T47D (cell line): Measurements from ENCODE around the gene EPB41L1.

Experiments
- DNase-seq, 2 experiments: peaks; one replicate each; pipeline versions ENCODE4 v3.0.0 to v3.0.0-alpha.2; 2011 to 2012; ENCODE audit warnings: low read depth in 1 of 2, low spot score in 1 of 2
- JUND ChIP-seq: IDR thresholded peaks from 2 replicates; pipeline ENCODE4 v1.6.1; 2012; ENCODE audit warnings: low read depth
- in situ Hi-C: cut with HindIII; loops from 2 replicates; pipeline ENCODE4 v1.10.0; 2016; ENCODE audit warnings: low sequenced_read_pairs, low pct_unique_long_range_greater_than_20kb

Gene EPB41L1

GRCh38 chr20:36254076-36254475 is 99.5 kb downstream of the EPB41L1 start:
- TF ChIP-seq JUND = no peak
- in situ Hi-C loops = no loop called here
- no peak for DNase-seq

DNA sequence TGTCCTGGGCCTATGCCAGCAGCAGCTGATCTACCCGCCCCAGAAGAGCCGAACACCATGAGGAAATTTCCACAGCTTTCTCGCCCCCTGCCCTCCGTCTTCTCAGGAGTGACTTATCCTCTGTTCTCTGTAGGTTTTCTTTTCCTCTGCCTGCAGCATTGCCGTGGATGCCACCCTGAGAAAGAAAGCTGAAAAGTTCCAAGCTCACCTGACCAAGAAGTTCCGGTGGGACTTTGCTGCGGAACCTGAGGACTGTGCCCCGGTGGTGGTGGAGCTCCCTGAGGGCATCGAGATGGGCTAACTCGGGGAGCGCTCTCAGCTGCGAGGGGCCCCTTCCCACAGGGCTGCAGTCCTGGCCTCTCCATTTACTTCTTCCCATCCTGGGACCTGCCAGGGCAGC is 100.9 kb downstream of the EPB41L1 start:
- no peak for TF ChIP-seq JUND
- in situ Hi-C loops = no loop called here
- DNase-seq = no peak

GRCh38 chr20:36259177-36260061 is 104.9 kb downstream of the EPB41L1 start:
- DNase-seq = no peak
- in situ Hi-C loops = no loop called here
- TF ChIP-seq JUND = no peak

DNA sequence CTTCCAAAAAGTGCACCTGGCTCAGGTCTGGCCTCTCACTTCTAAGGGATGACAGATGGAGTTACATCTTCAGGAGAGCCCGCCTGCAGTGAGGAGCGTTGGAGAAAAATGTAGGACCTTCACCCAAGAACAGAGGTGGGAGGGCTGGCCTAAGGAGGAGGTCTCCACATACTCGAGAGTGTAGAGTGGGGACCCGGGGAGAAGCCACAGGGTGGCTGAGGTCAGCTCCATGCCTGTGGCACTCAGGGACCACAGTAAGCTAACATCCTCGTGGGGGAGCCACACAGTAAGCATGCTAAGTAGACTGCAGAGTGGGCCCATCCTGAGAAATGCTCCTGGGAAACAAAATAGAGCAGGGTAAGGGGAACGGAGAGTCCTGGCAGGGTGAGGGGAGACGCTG is 105.8 kb downstream of the EPB41L1 start:
- in situ Hi-C loops = no loop called here
- no peak for DNase-seq
- TF ChIP-seq JUND = no peak

DNA sequence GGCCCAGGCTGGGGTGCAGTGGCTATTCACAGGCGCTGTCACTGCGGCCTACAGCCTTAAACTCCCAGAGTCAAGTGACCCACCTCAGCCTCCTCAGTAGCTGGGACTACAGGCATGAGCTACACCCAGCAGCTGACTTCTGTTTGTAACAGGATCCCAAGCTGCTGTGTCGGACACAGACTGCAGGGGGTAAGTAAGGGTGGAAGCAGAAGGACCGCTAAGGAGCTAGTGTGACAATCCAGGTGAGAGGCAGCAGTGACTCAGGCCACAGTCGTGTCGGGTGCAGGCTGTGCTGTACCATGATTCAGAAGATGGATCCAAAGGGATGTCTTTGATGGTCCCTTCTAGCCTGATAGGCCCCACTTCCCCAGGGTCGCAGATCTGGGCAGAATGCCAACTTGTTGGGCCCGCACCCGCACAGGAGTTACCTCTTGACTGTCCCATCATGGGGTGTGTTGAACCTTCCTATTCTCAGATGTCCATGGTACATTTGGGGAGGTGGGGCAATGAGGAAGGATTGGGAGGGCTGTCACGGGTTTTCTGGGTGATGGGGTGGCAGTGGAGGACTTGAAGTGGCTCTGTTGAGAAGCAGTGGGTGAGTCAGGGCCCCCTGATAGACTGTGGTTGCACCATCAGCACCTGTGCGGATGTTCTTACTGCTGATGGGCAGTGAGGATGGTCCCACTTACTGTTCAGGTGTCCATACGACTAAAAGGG is 107.0 kb downstream of the EPB41L1 start:
- no peak for DNase-seq
- TF ChIP-seq JUND = no peak
- in situ Hi-C loops = no loop called here

GRCh38 chr20:36262440-36262839 is 107.9 kb downstream of the EPB41L1 start:
- no peak for TF ChIP-seq JUND
- DNase-seq = no peak
- in situ Hi-C loops = no loop called here

DNA sequence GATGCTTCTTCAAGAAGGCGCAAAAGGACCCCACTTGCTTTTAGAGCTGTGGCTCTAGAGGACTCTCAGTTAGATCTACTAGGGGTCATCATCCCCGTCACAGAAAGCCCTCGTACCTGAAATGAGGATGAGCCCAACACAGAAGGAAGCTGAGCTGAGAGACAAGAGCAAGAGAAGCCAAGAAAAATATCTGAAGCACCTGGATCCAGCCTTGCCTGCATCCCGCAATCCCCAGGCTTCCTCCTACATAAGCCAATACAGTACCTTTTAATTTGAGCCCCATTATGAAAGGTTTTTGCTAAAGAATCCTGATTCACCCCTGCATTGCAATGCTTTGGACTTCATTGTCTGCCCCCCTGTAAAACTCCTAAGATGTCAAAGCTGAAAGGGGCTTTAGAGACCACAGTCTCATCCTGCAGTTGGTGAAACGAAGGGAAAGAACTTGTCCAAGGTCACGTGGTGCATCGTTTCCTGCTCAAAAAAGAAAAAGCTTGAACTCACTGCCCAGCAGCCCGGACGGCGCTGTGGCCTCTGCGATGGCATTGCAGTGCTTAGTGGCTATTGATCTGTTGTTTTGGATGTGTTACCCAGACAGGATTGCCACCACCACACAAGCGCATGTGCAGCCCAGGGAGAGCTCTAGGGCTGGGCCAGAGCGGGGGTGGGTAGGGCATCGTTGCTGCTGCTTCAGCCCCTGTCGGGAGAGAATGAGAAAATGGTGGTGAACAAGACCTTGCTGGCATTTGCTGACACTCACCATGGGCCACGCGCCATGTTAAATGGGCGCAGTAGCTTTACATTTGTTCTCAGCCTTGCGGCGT is 110.1 kb downstream of the EPB41L1 start:
- no peak for TF ChIP-seq JUND
- in situ Hi-C loops = no loop called here

DNA sequence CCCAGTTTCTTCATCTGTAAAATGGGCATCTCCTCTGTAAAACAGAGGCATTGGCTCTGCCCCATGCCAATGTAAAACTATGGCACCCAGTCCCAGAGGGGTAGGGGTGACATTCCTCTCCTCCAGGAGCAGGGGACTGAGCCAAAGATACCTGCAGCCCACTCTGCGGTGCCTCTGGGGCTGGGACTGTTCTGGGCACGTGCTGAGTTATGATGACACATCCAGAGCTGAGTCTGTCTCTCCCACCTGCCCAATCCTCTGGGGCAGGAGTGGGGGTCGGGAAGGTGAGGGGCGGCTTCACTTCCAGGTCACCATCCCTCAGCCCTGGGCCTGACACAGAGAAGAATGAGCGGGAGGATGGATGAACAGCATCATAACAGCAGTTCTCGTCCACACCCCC is 111.6 kb downstream of the EPB41L1 start:
- TF ChIP-seq JUND = no peak
- in situ Hi-C loops = no loop called here
- no peak for DNase-seq

More for the DNA sequence above, 110.1 kb downstream of the EPB41L1 start:
- no peak for DNase-seq

- TF ChIP-seq JUND = no peak
- DNase-seq = no peak
- in situ Hi-C loops = no loop called here
These were observed 113.3 kb downstream of the EPB41L1 start for GRCh38 chr20:36267605-36268381.

DNA sequence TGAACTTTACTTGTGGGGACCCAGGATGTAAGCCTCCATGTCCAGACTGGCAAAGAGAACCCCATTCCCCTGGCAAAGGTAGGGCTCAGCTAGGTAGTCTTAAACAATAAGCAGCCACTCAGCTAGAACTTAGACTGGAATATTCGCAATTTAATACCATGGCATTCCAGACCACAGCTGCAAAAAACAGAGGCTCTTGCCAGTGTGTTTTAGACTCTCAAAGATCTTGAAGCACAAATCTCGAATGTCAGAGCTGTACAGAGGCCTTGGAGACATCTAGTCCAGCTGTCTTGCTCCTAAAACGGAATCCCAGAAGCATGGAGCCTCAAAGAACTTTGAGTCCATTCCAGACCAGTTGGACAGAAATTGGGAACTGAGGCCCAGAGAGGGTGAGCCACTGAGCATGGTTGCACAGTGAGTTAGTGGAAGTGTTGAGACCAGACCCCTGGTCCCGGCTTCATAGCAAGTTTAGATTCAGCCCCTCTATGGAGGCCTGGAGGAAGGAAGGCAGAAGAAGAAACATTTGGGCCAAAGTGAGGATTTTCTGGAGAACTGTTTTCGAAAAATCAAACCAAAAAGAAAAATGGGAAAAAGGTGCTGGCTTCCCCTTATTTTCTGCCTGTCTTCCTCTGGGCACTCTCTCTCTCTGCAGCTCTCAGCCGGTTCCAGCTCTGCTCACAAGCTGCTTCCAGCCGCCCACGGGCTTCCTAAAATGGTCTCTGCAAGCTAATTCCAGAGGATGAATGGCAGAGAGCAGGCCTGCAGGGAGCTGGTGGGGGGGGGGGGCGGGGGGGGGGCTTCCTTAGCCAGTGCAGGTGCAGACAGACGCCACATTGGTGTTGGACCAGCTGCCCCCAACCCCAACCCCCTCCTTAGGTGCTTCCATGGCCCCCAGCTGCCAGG is 114.2 kb downstream of the EPB41L1 start:
- in situ Hi-C loops = no loop called here
- no peak for TF ChIP-seq JUND
- no peak for DNase-seq

DNA sequence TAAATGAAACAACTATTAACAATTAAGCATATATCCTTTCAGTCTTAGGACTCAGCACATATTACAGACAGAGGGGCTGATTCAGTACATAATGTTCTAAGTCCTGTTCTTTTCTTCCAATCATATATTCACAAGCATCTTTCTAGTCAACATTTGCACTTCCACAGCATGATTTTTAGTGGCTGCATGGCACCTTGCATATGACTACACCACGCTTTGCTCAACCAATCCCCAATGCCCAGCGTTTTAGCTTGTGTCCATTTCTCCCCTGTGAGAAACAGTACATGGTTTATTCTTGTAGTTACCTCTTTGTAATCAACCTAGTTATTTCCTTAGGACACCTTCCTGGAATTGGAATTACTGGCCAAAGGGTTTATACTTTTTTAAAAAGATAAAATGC is 115.0 kb downstream of the EPB41L1 start:
- DNase-seq = no peak
- TF ChIP-seq JUND = no peak
- in situ Hi-C loops = no loop called here
